GM12872 (cell line): ENCODE data around the gene UBR3.

Experiments used
- TF ChIP-seq, protein P1 (sequence below): IDR thresholded peaks from 3 replicates; pipeline ENCODE4 v1.5.1; 2011; ENCODE audit warnings: low read depth, mild to moderate bottlenecking, low read length, moderate library complexity; ENCODE audit not compliant: insufficient read depth

Gene UBR3

DNA sequence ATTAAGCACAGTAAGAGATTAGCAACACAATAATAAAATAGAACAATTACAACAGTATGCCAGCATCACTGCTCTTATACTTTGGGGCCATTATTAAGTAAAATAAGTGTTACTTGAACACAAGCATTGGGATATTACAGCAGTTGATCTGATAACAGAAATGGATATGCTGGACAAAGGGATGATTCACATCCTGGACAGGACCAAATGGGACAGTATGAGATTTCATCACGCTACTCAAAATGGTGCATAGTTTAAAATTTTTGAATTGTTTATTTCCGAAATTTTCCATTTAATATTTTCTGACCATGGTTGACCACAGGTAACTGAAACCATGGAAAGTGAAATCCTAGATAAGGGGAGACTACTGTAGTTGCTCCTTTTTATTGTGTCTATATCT, 138.2 kb downstream of the UBR3 start:
- TF ChIP-seq, protein P1, sequence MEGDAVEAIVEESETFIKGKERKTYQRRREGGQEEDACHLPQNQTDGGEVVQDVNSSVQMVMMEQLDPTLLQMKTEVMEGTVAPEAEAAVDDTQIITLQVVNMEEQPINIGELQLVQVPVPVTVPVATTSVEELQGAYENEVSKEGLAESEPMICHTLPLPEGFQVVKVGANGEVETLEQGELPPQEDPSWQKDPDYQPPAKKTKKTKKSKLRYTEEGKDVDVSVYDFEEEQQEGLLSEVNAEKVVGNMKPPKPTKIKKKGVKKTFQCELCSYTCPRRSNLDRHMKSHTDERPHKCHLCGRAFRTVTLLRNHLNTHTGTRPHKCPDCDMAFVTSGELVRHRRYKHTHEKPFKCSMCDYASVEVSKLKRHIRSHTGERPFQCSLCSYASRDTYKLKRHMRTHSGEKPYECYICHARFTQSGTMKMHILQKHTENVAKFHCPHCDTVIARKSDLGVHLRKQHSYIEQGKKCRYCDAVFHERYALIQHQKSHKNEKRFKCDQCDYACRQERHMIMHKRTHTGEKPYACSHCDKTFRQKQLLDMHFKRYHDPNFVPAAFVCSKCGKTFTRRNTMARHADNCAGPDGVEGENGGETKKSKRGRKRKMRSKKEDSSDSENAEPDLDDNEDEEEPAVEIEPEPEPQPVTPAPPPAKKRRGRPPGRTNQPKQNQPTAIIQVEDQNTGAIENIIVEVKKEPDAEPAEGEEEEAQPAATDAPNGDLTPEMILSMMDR: no peak

DNA sequence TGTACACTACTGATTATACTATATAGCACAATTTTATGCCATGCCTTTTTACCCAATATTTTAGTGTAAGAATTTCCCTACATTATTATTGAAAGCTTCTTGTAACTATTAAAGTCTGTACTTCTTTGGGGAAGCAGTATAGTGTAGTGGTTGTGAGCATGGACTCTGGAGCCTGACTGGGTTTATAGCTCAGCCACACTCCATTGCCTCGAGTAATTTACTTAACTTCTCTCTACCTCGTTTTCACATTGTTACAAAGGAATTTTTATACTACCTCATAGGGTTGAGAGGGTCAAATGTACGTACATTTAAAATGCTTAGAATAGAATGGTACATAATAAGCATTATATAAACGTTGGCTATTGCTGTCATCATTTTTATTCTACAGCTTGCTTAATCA, 139.2 kb downstream of the UBR3 start:
- TF ChIP-seq, protein P1: no peak

DNA sequence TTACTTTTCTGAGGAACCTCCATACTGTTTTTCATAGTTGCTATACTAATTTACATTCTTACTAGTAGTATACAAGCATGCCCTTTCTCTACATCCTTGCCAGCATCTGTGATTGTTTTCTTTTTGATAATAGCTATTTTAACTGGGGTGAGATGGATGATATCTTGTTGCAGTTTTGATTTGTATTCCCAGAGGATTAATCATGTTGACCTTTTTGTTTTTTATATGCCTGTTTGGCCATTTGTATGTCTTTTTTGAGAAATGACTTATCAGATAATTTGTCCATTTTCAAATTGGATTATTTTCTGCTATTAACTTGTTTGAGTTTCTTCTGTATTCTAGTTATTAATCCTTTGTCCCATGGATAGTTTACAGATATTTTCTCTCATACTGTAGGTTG, 141.5 kb downstream of the UBR3 start:
- TF ChIP-seq, protein P1: no peak

DNA sequence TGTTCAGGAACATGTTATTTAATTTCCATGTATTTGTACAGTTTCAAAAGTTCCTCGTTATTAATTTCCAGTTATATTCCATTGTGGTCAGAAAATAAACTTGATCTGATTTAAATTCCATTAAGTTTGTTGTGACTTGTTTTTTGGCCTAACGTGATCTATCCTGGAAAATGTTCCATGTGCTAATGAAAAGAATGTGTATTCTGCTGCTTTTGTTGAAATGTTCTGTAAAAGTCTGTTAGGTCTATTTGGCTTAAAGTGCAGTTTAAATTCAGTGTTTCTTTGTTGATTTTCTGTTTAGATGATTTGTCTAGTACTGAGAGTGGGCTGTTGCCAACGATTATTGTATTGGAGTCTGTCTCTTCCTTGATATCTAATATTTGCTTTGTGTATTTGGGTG, 148.0 kb downstream of the UBR3 start:
- TF ChIP-seq, protein P1: no peak

DNA sequence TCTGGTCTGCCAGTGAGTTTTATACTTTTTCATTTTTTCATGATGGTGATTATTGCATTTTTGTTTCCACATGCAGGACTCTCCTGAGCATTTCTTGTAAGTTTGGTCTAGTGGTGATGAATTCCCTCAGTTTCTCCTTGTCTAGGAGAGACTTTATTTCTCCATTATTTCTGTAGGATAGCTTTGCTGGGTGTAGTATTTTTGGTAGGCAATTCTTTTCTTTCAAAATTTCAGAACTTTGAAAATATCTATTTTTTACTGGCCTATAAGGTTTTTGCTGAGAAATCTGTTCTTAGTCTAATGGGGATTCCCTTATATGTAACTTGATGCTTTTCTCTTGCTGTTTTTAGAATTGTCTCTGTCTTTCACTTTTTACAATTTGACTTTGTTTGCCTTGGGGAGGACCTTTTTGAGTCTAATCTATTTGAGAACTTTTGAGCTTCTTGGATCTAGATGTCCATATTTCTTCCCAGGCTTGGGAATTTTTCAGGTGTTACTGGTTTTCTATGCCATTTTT, 149.1 kb downstream of the UBR3 start:
- TF ChIP-seq, protein P1: no peak

DNA sequence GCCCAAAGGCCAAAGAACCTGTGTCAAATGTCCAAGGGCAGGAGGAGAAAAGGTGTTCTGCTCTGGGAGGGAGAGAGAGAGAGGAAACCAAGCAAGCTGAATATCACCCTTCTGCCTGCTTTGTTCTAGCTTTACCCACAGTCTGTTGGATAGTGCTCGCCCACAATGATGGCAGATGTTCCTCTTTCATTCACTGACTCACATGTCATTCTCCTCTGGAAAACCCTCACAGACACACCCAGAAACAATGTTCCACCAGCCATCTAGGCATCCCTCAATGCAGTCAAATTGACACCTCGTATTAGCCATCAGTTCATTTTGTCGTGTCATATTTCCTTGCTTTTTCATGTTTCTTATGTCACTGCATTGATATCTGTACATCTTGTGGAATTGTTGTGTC, 150.3 kb downstream of the UBR3 start:
- TF ChIP-seq, protein P1: no peak

DNA sequence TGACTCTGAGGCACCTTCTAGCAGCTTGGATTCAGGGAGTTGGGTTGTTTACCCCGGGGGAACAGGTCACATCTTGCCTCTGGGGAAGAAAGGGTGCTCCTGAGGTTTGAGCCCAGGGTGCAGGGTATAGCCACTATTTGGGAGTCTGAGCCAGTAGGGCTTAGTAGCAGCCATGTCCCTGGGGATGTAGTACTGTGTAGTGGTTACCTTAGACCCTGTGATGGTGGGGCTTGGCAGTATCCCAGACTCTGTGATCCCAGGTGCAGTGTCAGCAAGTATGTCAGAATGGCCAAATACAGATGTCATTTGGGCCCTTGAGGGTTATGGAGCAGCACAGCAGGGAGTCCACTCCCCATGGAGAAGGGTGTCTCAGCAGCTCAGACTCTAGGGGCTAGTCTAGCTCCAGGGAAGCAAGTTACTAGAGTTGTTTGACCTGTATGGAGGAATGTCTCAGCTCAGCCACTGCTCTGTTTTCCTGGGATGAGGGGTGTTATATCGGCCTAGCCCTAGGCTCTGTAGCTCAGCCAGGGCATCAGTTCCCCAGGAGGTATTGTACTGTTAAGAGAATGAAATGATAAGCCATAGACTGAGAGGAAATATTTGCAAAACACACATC, 151.3 kb downstream of the UBR3 start:
- TF ChIP-seq, protein P1: no peak
